NCI-H2081 (cell line): ENCODE results near the gene SMOC2.
"Not testable (repeated sequence)": the region's sequence is repeated elsewhere in the genome, so short reads cannot be mapped to it uniquely, and the experiment has no call there.

Experiments used
- DNase-seq, 2 experiments: peaks; one replicate each; lab custom pipeline; 2025; lab: John Stamatoyannopoulos, UW

SMOC2 gene

GRCh38 chr6:168655462-168656152 is 214.6 kb downstream of the SMOC2 start:
- DNase-seq = no peak

DNA sequence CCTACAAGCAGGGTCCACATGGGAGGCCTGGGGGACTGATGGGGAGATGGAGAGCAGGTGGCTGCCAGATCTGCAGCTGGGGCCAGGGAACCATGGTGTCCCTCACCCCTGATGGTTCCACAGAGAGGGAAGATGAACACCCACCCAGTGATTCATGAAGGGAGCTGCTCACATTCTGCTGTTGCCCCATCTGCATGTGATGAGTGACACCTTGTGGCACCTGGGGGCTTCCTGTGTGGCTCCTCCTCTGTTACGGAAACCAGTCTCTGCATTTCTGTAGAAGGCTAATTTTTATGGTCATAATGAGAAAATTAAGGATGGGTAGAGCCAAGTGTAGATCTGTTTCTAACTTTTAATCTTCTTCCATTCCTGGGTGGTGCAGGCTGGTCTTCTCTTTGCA is 217.1 kb downstream of the SMOC2 start:
- DNase-seq = no peak

- no peak for DNase-seq
Measured at GRCh38 chr6:168660400-168660945, 219.5 kb downstream of the SMOC2 start.

GRCh38 chr6:168662301-168662936 is 221.4 kb downstream of the SMOC2 start:
- DNase-seq = no peak

DNA sequence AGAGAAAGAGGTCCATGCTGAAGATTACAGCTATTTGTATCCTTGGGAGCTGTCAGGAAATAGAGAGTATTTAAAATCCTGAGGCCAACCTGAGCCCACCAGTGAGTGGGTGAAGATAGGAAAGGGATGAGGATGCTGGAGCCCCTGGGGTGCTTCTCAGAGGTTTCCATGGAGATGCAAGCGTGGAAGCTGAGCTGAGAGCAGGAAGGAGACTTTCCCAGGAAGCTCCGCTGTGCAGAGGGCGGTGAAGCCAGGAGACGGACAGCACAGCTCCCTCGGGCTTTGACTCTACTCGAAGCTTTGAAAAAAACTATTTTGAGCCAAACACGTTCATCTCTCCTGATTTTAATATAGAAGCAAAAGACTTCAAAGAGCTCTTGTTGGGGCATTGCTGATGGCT is 222.1 kb downstream of the SMOC2 start:
- no peak for DNase-seq

DNA sequence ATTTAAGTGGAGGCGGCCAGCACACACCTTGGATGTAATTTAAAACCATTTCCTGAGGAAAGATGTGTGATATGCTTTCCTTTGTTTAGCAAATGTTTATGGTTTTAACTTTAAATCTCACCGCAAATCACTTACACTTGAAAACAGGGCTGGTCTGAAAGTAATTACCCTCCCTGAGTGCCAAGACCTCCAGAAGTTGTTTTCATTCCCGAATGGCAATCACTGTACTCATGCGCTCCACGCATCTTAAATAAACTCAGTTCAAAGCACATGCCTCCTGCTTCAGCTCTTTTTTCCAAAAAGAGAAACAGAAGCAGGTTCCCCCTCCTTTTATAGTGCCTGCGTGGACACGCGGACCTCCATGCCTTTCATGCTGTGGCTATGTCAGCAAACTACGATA is 224.0 kb downstream of the SMOC2 start:
- no peak for DNase-seq

DNA sequence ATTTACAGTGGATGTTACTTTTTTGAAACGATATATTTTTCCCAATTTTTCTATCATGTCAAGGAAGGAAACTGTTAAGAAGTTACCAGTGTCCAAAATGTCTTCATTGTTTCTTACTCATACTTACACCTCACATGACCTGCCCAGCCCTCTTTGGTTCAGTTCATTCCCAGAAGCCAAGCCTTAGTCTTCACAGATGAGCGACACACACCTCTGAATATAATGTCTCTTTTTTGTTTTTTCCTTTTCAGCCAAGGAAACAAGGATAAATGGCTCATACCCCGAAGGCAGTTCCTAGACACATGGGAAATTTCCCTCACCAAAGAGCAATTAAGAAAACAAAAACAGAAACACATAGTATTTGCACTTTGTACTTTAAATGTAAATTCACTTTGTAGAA is 225.2 kb downstream of the SMOC2 start:
- DNase-seq = no peak

- DNase-seq = no peak
Measured at GRCh38 chr6:168666699-168667427, 225.9 kb downstream of the SMOC2 start.

DNA sequence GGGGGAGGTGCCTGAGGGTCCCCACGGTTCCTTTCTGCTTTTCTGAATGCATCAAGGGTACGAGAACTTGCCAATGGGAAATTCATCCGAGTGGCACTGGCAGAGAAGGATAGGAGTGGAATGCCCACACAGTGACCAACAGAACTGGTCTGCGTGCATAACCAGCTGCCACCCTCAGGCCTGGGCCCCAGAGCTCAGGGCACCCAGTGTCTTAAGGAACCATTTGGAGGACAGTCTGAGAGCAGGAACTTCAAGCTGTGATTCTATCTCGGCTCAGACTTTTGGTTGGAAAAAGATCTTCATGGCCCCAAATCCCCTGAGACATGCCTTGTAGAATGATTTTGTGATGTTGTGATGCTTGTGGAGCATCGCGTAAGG is 226.4 kb downstream of the SMOC2 start:
- no peak for DNase-seq

DNA sequence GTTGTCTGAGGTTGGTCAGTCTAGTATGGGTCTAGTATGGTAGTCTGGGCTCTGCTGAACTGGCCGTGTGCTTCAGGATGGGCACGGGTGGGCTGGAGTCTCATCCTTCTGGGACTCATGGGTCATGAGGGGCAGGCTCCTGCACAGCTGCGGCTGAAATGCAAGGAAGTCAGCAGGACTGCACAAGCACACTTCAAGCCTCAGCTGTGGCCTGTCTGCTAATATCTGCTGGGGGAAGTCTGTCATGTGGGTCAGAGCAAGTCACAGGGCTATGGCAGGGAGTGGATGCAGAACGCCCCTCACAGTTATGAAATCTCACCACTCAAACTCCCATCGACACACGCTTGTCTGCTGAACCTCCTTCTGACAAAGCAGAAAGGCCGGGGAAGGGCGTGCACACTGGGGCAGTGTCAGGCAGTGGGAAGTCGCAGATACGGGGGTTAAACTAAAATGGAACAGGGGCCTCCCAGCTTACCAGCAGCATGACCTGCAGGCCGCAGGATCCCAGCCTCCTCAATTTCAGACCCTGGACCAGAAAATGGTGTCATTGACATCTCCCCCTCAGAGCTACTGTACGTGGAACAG is 229.5 kb downstream of the SMOC2 start:
- DNase-seq = no peak

DNA sequence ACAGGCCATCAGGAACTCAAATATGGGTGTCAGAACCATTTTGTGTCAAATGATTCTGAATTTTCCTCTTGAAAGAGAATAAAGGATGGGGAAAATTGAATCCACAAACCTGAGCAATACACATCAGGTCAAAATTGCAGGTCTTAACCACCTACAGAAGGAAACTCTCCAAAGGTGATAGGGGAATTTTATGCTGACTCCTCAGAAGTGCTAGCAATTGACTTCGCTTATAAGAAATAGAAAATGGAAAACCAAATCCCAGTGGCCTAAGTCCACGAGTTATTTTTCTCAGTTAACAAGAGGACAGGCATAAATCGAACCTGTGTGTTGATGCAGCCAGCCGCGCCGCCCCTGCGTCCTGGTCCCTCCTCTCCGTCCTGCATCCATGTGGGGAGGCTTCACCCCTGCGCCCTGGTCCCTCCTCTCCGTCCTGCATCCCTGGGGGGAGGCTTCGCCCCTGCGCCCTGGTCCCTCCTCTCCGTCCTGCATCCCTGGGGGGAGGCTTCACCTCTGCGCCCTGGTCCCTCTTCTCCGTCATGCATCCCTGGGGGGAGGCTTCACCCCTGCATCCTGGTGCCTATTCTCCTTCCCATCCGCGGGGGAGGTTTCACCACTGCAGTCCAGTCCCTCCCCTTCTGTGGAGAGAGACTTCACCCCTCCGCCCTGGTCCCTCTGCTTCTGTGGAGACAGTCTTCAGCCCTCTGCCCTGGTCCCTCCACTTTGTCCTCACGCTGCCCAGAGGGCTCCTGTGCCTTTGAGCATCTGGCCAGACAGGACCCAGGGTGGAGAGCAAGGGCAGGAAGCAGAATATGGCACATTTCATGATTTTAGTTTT is 230.3 kb downstream of the SMOC2 start:
- DNase-seq = no peak

DNA sequence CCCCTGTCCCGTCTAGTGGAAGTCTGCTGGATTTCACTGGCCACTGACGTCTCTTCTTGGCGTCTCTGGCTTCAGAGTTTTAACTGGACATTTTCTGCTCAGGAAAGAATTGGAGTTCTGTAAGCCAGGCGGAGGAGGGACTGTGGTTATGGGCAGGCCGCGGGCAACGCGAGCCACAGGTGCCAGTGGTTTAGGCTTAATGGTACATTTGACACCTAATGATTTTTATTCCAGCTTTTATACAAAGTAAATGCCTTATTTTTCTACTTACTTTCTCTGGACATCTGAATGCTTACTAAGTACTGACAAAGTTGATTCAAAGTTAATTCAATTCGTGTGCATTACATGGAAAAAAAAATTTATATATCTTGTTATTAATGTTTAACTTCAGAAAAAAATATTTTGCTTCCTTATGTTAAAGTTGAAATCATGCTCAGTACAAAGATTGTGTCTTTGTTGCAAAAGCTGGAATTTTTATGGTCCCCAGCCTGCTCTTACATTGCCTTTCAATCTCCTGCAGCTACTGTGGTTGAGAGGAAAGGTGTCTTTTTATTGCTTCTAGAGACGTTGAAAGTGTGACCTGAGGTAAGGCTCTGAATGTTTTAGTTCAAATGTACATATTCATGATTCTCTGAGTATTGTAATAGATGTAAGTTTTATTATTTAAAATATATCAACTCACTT is 231.0 kb downstream of the SMOC2 start:
- DNase-seq = no peak

GRCh38 chr6:168674595-168674994 is 233.6 kb downstream of the SMOC2 start:
- no peak for DNase-seq

- no peak for DNase-seq
Measured at GRCh38 chr6:168675375-168675774, 234.4 kb downstream of the SMOC2 start.

DNA sequence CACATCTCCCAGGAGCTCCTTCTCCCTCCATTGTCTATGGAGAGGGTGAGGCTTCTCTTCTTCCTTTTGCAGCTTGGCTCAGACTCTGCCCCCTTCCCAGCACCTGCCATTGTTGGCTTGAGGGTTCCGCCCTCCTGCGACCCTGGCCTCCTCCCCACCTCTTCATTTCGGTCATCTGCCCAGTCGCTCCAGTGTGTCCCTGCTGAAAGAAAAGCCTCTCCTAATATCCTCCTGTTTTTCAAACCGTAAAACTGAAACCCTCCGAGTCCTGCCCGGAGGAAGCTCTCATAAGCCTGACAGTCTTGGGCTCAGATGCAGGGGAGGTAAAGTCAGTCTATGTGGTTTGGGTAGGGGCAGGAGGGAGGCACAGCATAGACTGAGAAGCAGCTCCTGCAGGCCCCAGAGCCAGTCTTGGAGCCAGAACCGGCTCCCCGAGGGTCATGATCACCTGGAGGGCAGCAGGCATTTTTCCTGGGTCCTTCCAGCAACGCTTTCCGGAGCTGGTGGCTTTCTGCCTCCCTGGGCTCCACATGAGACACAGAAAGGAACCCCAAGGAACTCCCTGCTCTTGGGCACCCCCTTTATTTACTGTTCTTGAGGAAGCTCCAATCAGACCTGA is 235.1 kb downstream of the SMOC2 start:
- no peak for DNase-seq

GRCh38 chr6:168676552-168677322 is 235.8 kb downstream of the SMOC2 start:
- no peak for DNase-seq

DNA sequence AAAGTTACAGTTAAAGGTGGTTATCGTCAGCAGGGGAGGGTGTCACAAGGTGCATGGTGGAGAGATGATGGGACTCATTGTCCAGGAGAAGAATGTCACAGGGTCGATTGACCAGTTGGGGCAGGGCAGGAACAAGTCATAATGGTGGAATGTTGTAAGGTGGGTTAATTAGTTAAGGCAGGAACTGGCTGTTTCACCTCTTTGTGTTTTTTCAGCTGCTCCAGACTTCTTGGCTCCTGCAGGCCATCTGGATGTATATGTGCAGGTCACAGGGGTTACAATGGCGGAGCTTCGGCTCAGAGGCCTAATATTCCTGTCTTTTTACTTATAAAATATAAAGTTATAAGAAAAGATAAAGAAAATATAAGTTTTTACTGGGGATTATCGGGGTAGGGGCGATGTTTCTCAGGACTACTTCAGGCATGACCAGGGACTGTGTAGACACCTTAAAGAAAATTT is 236.4 kb downstream of the SMOC2 start:
- not testable (repeated sequence) for DNase-seq

GRCh38 chr6:168678077-168678476 is 237.1 kb downstream of the SMOC2 start:
- DNase-seq = no peak

DNA sequence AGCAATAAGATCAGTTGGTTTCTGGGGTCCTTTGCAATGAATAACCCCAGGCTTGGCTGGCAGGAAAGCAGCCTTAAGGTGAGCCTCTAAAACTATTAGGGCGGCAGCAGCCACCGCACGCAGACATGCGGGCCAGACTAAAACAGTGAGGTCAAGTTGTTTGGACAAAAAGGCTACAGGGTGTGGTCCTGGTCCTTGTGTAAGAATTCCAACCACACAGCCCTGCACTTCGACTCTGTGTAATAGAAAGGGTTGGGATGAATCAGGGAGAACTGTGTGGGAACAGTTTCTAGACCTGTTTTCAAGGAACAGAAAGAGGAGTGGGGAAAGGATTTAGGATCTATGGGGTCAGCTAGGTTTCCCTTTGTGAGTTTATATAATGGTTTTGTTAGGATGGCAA is 237.6 kb downstream of the SMOC2 start:
- DNase-seq = no peak

GRCh38 chr6:168681748-168682147 is 240.8 kb downstream of the SMOC2 start:
- no peak for DNase-seq
